Progenitor cell of endocrine pancreas (in vitro differentiated cells): ENCODE results near the gene FUT3. TPM values are rescaled to one million over a fixed set of nuclear protein-coding genes. Genes with fewer than 3 reads are reported as not detected.

ENCODE experiments used
- DNase-seq: peaks from one replicate; pipeline ENCODE4 v3.0.0; 2021; ENCODE audit warnings: low spot score; ENCODE audit not compliant: unreplicated experiment
- H3K27ac Mint-ChIP-seq: 2 replicates; pipeline ENCODE4 v1.8.0; 2021; ENCODE audit warnings: mild to moderate bottlenecking, moderate library complexity, mixed read lengths
- H3K27me3 Mint-ChIP-seq: 2 replicates; pipeline ENCODE4 v1.8.0; 2021; ENCODE audit warnings: mixed read lengths
- H3K36me3 Mint-ChIP-seq: 2 replicates; pipeline ENCODE4 v1.8.0; 2022; ENCODE audit warnings: mixed read lengths; ENCODE audit not compliant: insufficient read depth
- H3K4me1 Mint-ChIP-seq: 2 replicates; pipeline ENCODE4 v1.8.0; 2021; ENCODE audit warnings: low read depth, mixed read lengths
- H3K4me3 Mint-ChIP-seq: 2 replicates; pipeline ENCODE4 v1.8.0; 2021; ENCODE audit warnings: low read depth, mild to moderate bottlenecking, moderate library complexity, mixed read lengths
- H3K9me3 Mint-ChIP-seq: 2 replicates; pipeline ENCODE4 v1.8.0; 2021; ENCODE audit warnings: low read depth, mixed read lengths
- CTCF ChIP-seq: fragments of 200-600 bp; sonication (generic); IDR thresholded peaks from one replicate; pipeline ENCODE4 v1.5.0; 2021; ENCODE audit warnings: antibody characterized with exemption, mild to moderate bottlenecking; ENCODE audit not compliant: unreplicated experiment
- total RNA-seq: library from RNA; stranded (reverse); gene quantifications from 2 replicates; pipeline ENCODE4 v1.2.1, GENCODE V29; 2021

Gene FUT3
- total RNA-seq, 1 donor from 2014 or later, result not detected

DNA sequence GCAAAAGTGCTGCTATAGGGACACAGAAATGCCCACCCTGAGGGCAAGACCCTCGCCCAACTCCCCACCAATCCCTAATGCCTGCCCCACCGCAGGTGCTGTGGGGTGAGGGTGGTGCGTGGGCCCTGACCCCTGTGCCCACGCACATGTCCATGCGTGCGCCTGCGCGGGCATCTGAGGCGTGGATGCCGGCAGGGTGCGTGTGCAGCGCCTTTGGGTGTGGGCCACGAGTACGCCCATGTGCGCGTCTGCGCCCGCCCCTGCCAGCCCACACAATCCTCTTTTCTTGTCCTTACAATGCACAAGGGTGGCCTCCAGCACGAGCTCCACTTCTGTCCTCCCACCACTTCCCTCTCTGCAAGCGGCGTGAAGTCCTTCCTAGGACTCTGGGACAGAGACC, 26.1 kb downstream of the FUT3 start:
- H3K4me3 Mint-ChIP-seq, result no peak overlapping the region
- H3K4me1 Mint-ChIP-seq, result peaks cover 1% of the 10 kb centered on the region
- H3K27me3 Mint-ChIP-seq, result peaks cover 2% of the 10 kb centered on the region
- no peak overlapping the region for H3K27ac Mint-ChIP-seq
- no peaks in the 10 kb centered on the region for H3K36me3 Mint-ChIP-seq
- H3K9me3 Mint-ChIP-seq, result no peaks in the 10 kb centered on the region
- DNase-seq, result no peak
- no peak for TF ChIP-seq CTCF

- no peaks in the 10 kb centered on the region for H3K36me3 Mint-ChIP-seq
- H3K27ac Mint-ChIP-seq, result no peak overlapping the region
- no peaks in the 10 kb centered on the region for H3K9me3 Mint-ChIP-seq
- peaks cover 1% of the 10 kb centered on the region for H3K4me1 Mint-ChIP-seq
- DNase-seq, result no peak
- no peak for TF ChIP-seq CTCF
- H3K4me3 Mint-ChIP-seq, result no peak overlapping the region
- peaks cover 2% of the 10 kb centered on the region for H3K27me3 Mint-ChIP-seq
Measured at GRCh38 chr19:5824751-5825150, 26.5 kb downstream of the FUT3 start.

GRCh38 chr19:5823579-5824281, 27.5 kb downstream of the FUT3 start:
- no peak for TF ChIP-seq CTCF
- H3K4me1 Mint-ChIP-seq, result peaks cover 1% of the 10 kb centered on the region
- H3K27ac Mint-ChIP-seq, result no peak overlapping the region
- H3K27me3 Mint-ChIP-seq, result peaks cover 2% of the 10 kb centered on the region
- no peaks in the 10 kb centered on the region for H3K36me3 Mint-ChIP-seq
- no peak for DNase-seq
- no peaks in the 10 kb centered on the region for H3K9me3 Mint-ChIP-seq
- H3K4me3 Mint-ChIP-seq, result no peak overlapping the region

DNA sequence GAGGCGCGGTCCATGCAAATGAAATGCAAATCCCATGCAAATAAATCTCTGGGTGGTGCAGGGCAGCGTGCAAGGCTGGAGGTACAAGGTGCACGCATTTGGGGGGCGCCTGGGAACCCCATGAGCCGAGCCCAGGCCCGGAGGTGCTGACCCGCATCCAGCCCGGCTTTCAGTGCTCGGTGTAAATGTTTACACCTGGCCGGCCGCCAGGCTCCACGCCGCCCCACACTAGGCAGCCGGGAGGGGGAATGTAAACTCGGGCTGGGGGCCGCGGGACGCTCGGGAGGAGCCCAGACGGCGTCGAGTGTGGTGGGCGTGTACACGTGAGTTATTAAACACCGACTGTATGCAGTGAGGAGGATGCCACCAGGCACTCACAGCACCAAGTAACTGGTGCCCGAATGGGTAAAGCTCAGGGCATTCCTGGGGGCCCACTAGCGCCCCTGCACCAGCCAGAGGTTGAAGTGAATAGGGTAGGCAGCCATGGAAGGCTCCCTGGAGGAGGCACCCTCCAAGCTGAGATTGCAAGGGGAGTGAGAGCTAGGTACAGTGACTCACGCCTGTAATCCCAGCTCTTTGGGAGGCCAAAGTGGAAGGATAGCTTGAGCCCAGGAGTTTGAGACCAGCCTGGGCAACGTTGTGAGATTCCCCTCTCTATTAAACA, 28.9 kb downstream of the FUT3 start:
- no peaks in the 10 kb centered on the region for H3K9me3 Mint-ChIP-seq
- H3K27me3 Mint-ChIP-seq, result peaks cover 10% of the 10 kb centered on the region
- no peaks in the 10 kb centered on the region for H3K4me1 Mint-ChIP-seq
- no peaks in the 10 kb centered on the region for H3K36me3 Mint-ChIP-seq
- TF ChIP-seq CTCF, result no peak
- no peak overlapping the region for H3K4me3 Mint-ChIP-seq
- no peak overlapping the region for H3K27ac Mint-ChIP-seq
- DNase-seq, result no peak

- peaks cover 17% of the 10 kb centered on the region for H3K27me3 Mint-ChIP-seq
- no peaks in the 10 kb centered on the region for H3K4me1 Mint-ChIP-seq
- H3K36me3 Mint-ChIP-seq, result no peaks in the 10 kb centered on the region
- no peak for TF ChIP-seq CTCF
- no peak overlapping the region for H3K27ac Mint-ChIP-seq
- no peak overlapping the region for H3K4me3 Mint-ChIP-seq
- H3K9me3 Mint-ChIP-seq, result no peaks in the 10 kb centered on the region
- no peak for DNase-seq
Measured at GRCh38 chr19:5821521-5822180, 29.6 kb downstream of the FUT3 start.
